ENCODE data around the gene PRPF40B. TPM values are rescaled to one million over a fixed set of nuclear protein-coding genes. Genes with fewer than 3 reads are reported as not detected.

The PRPF40B gene
- total and polyA plus RNA-seq, 9 of the 15 experiments (the other 6 are each of a cell fraction or from before 2014, with no cell fraction given) = 0.55 to 10.6 (median 4.8) TPM

- TF ChIP-seq RB1 (IDR thresholded peaks at IDR 0.05; ENCODE audit: low read depth) (peak; percentile 87), CCNT2 (IDR thresholded peaks at IDR 0.05; ENCODE audit: borderline replicate concordance, extremely low read depth, insufficient read length, low read depth, low read length) (peak; percentile 55), HDGF (IDR thresholded peaks at IDR 0.05) (no peak), BCLAF1 (IDR thresholded peaks at IDR 0.05; ENCODE audit: borderline replicate concordance in 1 of 2, control insufficient read depth in 1 of 2, low read depth in 2 of 2, low read length in 1 of 2) (no peak), RREB1 (CRISPR knock-in tag; IDR thresholded peaks at IDR 0.05) (no peak), NFATC3 (IDR thresholded peaks at IDR 0.05) (no peak), ARID3A (IDR thresholded peaks at IDR 0.05; ENCODE audit: borderline replicate concordance, low read depth, low read length) (no peak), KLF1 (tag; IDR thresholded peaks at IDR 0.05) (no peak), NEUROD1 (IDR thresholded peaks at IDR 0.05; ENCODE audit: borderline replicate concordance, low read depth, low read length, partially characterized antibody) (peak; percentile 63), RFX1 (IDR thresholded peaks at IDR 0.05) (peak; percentile 26), ZNF146 (CRISPR knock-in tag; IDR thresholded peaks at IDR 0.05; ENCODE audit: unreplicated experiment) (no peak), CBX1 (IDR thresholded peaks at IDR 0.05; ENCODE audit: low read depth) (peak; percentile 55; the same call in 1 of the 2 replicates), EGR1 (conservative IDR thresholded peaks at IDR 0.05) (peak; percentile 96), CREB5 (CRISPR knock-in tag; IDR thresholded peaks at IDR 0.05) (no peak)
Measured at GRCh38 chr12:49623142-49623904, at the start of gene PRPF40B (continued).

Measured in K562 (cell line).